ENCODE measurements around the gene SOHLH1.

DNA sequence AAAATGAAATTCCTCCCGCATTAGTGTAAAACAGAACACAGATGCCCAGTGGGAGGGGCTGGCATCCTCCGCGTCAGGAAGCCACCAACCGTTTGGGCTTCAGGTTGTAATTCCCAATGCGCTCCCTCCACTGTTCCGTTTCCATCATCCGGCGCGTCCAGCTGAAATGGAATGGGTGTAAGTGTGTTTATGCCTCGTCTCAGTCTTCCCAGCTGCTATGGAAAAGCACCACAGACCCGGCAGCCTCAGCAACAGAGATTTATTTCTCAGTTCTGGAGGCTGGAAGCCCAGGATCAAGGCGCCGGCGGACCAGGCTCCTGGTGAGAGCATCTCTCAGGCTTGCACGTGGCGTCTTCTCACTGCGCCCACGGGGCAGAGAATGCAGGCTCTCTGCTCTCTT lies 23.1 kb upstream of the SOHLH1 start:
- TF ChIP-seq NR3C1 (IDR thresholded peaks at IDR 0.05) (no peak), EP300 (IDR thresholded peaks at IDR 0.05) (no peak), CTCF (IDR thresholded peaks at IDR 0.05) (no peak), SMC3 (IDR thresholded peaks at IDR 0.05) (no peak), HDAC2 (IDR thresholded peaks at IDR 0.05) (no peak), MAFK (IDR thresholded peaks at IDR 0.05; ENCODE audit: partially characterized antibody) (no peak), ZFP36 (IDR thresholded peaks at IDR 0.05; ENCODE audit: borderline replicate concordance, partially characterized antibody) (no peak), POLR2A (IDR thresholded peaks at IDR 0.05; ENCODE audit: low read length) (no peak), TP53 (CRISPR knock-in tag; IDR thresholded peaks at IDR 0.05) (no peak), RAD21 (conservative IDR thresholded peaks at IDR 0.05 in 1 of 2, IDR thresholded peaks at IDR 0.05 in 1 of 2) (no peak)
- TF ChIP-seq, protein P1, sequence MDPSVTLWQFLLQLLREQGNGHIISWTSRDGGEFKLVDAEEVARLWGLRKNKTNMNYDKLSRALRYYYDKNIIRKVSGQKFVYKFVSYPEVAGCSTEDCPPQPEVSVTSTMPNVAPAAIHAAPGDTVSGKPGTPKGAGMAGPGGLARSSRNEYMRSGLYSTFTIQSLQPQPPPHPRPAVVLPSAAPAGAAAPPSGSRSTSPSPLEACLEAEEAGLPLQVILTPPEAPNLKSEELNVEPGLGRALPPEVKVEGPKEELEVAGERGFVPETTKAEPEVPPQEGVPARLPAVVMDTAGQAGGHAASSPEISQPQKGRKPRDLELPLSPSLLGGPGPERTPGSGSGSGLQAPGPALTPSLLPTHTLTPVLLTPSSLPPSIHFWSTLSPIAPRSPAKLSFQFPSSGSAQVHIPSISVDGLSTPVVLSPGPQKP (IDR thresholded peaks at IDR 0.05; ENCODE audit: low read depth, low read length) = no peak
- TF ChIP-seq, protein P2, sequence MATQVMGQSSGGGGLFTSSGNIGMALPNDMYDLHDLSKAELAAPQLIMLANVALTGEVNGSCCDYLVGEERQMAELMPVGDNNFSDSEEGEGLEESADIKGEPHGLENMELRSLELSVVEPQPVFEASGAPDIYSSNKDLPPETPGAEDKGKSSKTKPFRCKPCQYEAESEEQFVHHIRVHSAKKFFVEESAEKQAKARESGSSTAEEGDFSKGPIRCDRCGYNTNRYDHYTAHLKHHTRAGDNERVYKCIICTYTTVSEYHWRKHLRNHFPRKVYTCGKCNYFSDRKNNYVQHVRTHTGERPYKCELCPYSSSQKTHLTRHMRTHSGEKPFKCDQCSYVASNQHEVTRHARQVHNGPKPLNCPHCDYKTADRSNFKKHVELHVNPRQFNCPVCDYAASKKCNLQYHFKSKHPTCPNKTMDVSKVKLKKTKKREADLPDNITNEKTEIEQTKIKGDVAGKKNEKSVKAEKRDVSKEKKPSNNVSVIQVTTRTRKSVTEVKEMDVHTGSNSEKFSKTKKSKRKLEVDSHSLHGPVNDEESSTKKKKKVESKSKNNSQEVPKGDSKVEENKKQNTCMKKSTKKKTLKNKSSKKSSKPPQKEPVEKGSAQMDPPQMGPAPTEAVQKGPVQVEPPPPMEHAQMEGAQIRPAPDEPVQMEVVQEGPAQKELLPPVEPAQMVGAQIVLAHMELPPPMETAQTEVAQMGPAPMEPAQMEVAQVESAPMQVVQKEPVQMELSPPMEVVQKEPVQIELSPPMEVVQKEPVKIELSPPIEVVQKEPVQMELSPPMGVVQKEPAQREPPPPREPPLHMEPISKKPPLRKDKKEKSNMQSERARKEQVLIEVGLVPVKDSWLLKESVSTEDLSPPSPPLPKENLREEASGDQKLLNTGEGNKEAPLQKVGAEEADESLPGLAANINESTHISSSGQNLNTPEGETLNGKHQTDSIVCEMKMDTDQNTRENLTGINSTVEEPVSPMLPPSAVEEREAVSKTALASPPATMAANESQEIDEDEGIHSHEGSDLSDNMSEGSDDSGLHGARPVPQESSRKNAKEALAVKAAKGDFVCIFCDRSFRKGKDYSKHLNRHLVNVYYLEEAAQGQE (IDR thresholded peaks at IDR 0.05) = no peak
- TF ChIP-seq, protein P3, sequence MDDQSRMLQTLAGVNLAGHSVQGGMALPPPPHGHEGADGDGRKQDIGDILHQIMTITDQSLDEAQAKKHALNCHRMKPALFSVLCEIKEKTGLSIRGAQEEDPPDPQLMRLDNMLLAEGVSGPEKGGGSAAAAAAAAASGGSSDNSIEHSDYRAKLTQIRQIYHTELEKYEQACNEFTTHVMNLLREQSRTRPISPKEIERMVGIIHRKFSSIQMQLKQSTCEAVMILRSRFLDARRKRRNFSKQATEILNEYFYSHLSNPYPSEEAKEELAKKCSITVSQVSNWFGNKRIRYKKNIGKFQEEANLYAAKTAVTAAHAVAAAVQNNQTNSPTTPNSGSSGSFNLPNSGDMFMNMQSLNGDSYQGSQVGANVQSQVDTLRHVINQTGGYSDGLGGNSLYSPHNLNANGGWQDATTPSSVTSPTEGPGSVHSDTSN (IDR thresholded peaks at IDR 0.05) = no peak

All from A549 (cell line).